GM19239 (cell line): Measurements from ENCODE around the gene TSC1.
A peak's percentile ranks its signal among the peaks of the same experiment; 100 is the strongest.

Experiments
- DNase-seq: peaks from one replicate; pipeline ENCODE4 v3.0.0; 2011; ENCODE audit warnings: low spot score; ENCODE audit not compliant: insufficient read length
- FAIRE-seq: peaks from 2 replicates; lab custom pipeline; 2011; peaks lifted over from hg19 to GRCh38; lab: Jason Lieb, UNC

TSC1 gene

GRCh38 chr9:132942541-132943182, 1.8 kb downstream of the TSC1 start:
- FAIRE-seq, result peak; percentile 77
- DNase-seq, result no peak

GRCh38 chr9:132939169-132939568, 5.2 kb downstream of the TSC1 start:
- FAIRE-seq (no peak), DNase-seq (no peak)

- DNase-seq (no peak), FAIRE-seq (no peak)
Observed at GRCh38 chr9:132937463-132937901, 6.9 kb downstream of the TSC1 start.

- FAIRE-seq (no peak), DNase-seq (no peak)
Observed at GRCh38 chr9:132935026-132935425, 9.4 kb downstream of the TSC1 start.

GRCh38 chr9:132931178-132931735, 13.2 kb downstream of the TSC1 start:
- no peak for FAIRE-seq
- no peak for DNase-seq

- no peak for FAIRE-seq
- DNase-seq, result no peak
Observed at GRCh38 chr9:132927704-132928103, 16.7 kb downstream of the TSC1 start.

GRCh38 chr9:132923346-132923902, 21.0 kb downstream of the TSC1 start:
- FAIRE-seq, result no peak
- no peak for DNase-seq

- DNase-seq (no peak), FAIRE-seq (no peak)
Observed at GRCh38 chr9:132919614-132920268, 24.7 kb downstream of the TSC1 start.

- FAIRE-seq (no peak), DNase-seq (no peak)
Observed at GRCh38 chr9:132914924-132915323, 29.5 kb downstream of the TSC1 start.

- DNase-seq (no peak), FAIRE-seq (no peak)
Observed at GRCh38 chr9:132912131-132912530, 32.3 kb downstream of the TSC1 start.

GRCh38 chr9:132910376-132910775, 34.0 kb downstream of the TSC1 start:
- FAIRE-seq (no peak), DNase-seq (no peak)

GRCh38 chr9:132909311-132909710, 35.1 kb downstream of the TSC1 start:
- no peak for FAIRE-seq

GRCh38 chr9:132908635-132909034, 35.8 kb downstream of the TSC1 start:
- no peak for FAIRE-seq

More at GRCh38 chr9:132909311-132909710, 35.1 kb downstream of the TSC1 start:
- DNase-seq, result no peak

GRCh38 chr9:132905726-132906125, 38.7 kb downstream of the TSC1 start:
- FAIRE-seq (no peak), DNase-seq (no peak)

More at GRCh38 chr9:132908635-132909034, 35.8 kb downstream of the TSC1 start:
- no peak for DNase-seq

GRCh38 chr9:132903574-132904492, 40.6 kb downstream of the TSC1 start:
- DNase-seq (no peak), FAIRE-seq (no peak)

- peak; percentile 71 for DNase-seq
- FAIRE-seq, result peak; percentile 84
Observed at GRCh38 chr9:132901858-132902831, 42.3 kb downstream of the TSC1 start.

GRCh38 chr9:132898051-132898450, 46.4 kb downstream of the TSC1 start:
- no peak for FAIRE-seq

GRCh38 chr9:132896906-132897305, 47.5 kb downstream of the TSC1 start:
- FAIRE-seq, result no peak
- DNase-seq, result no peak

More at GRCh38 chr9:132898051-132898450, 46.4 kb downstream of the TSC1 start:
- DNase-seq, result no peak

GRCh38 chr9:132896264-132896663, 48.2 kb downstream of the TSC1 start:
- no peak for FAIRE-seq

More at GRCh38 chr9:132896264-132896663, 48.2 kb downstream of the TSC1 start:
- DNase-seq, result no peak
